HT-29 (cell line): ENCODE measurements around the gene KERA. TPM values are rescaled to one million over a fixed set of nuclear protein-coding genes. Genes with fewer than 3 reads are reported as not detected.
"Not testable (repeated sequence)": the region's sequence is repeated elsewhere in the genome, so short reads cannot be mapped to it uniquely, and the experiment has no call there.

Experiments
- DNase-seq: peaks from one replicate; pipeline ENCODE4 v3.0.0-alpha.2; 2015; ENCODE audit warnings: low spot score
- total RNA-seq: library from RNA; depleted of rRNA; stranded (reverse); fragments of >200 nt; shearing (Covaris generic); gene quantifications from 2 replicates; pipeline ENCODE4 v1.2.3, GENCODE V29; 2014; rRNA removed

Gene KERA
- total RNA-seq = not detected in 2 replicates

- no peak for DNase-seq
These were observed at the start of gene KERA for GRCh38 chr12:91057368-91058165. TSS of gene KERA (minus strand) at chr12:91058024. CDS start at chr12:91056281, 1,743 bp downstream.

- DNase-seq = no peak
These were observed 48.5 kb upstream of the KERA start for GRCh38 chr12:91106283-91106682.

GRCh38 chr12:91105807-91106206, 48.0 kb upstream of the KERA start:
- DNase-seq = no peak

- no peak for DNase-seq
These were observed 47.1 kb upstream of the KERA start for GRCh38 chr12:91104812-91105466.

GRCh38 chr12:91103624-91104023, 45.8 kb upstream of the KERA start:
- no peak for DNase-seq

GRCh38 chr12:91103101-91103500, 45.3 kb upstream of the KERA start:
- no peak for DNase-seq

GRCh38 chr12:91100906-91101305, 43.1 kb upstream of the KERA start:
- no peak for DNase-seq

- no peak for DNase-seq
These were observed 42.0 kb upstream of the KERA start for GRCh38 chr12:91099836-91100235.

GRCh38 chr12:91099341-91099740, 41.5 kb upstream of the KERA start:
- DNase-seq = peak; percentile 56

- DNase-seq = peak; percentile 76
These were observed 41.1 kb upstream of the KERA start for GRCh38 chr12:91098941-91099340.

GRCh38 chr12:91098461-91098860, 40.6 kb upstream of the KERA start:
- DNase-seq = no peak

GRCh38 chr12:91094957-91095356, 37.1 kb upstream of the KERA start:
- no peak for DNase-seq

GRCh38 chr12:91094032-91094662, 36.3 kb upstream of the KERA start:
- no peak for DNase-seq

- no peak for DNase-seq
These were observed 35.5 kb upstream of the KERA start for GRCh38 chr12:91093341-91093740.

- DNase-seq = no peak
These were observed 34.3 kb upstream of the KERA start for GRCh38 chr12:91091916-91092715.

GRCh38 chr12:91089953-91090352, 32.1 kb upstream of the KERA start:
- not testable (repeated sequence) for DNase-seq

GRCh38 chr12:91080041-91080440, 22.2 kb upstream of the KERA start:
- DNase-seq = no peak

- no peak for DNase-seq
These were observed 20.7 kb upstream of the KERA start for GRCh38 chr12:91078501-91078900.

GRCh38 chr12:91077228-91077954, 19.6 kb upstream of the KERA start:
- no peak for DNase-seq

- DNase-seq = peak; percentile 24
These were observed 17.0 kb upstream of the KERA start for GRCh38 chr12:91074851-91075250.

GRCh38 chr12:91074154-91074709, 16.4 kb upstream of the KERA start:
- no peak for DNase-seq
